Measurements from ENCODE around the gene PURB.
"Not testable (repeated sequence)": the region's sequence is repeated elsewhere in the genome, so short reads cannot be mapped to it uniquely, and the experiment has no call there.

PURB gene

DNA sequence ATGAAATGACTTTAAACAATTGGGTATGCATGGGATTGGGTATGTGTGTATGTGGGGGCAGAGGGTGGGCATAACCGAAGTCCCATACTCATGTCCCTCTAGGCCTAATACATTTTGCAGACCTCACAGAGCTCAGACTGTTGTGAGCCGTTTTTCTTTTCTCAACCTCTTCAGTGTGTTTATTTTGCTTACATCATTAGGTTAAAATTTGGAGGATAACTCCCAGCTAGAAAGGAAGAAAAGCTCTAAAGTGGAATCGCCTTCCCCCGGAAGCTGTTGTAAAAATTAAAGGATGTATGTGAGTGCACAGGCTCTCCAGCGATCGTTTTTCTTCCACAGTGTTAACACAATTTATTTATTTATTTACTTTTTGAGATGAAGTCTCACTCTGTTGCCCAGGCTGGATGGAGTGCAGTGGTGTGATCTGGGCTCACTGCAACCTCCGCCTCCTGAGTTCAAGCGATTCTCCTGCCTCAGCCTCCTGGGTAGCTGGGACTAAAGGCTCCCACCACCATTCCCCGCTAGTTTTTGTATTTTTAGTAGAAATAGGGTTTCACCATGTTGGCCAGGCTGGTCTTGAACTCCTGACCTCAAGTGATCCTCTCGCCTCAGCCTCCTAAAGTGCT is 36.0 kb downstream of the PURB start:
- TF ChIP-seq, protein P1, sequence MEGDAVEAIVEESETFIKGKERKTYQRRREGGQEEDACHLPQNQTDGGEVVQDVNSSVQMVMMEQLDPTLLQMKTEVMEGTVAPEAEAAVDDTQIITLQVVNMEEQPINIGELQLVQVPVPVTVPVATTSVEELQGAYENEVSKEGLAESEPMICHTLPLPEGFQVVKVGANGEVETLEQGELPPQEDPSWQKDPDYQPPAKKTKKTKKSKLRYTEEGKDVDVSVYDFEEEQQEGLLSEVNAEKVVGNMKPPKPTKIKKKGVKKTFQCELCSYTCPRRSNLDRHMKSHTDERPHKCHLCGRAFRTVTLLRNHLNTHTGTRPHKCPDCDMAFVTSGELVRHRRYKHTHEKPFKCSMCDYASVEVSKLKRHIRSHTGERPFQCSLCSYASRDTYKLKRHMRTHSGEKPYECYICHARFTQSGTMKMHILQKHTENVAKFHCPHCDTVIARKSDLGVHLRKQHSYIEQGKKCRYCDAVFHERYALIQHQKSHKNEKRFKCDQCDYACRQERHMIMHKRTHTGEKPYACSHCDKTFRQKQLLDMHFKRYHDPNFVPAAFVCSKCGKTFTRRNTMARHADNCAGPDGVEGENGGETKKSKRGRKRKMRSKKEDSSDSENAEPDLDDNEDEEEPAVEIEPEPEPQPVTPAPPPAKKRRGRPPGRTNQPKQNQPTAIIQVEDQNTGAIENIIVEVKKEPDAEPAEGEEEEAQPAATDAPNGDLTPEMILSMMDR (IDR thresholded peaks at IDR 0.05; ENCODE audit: extremely low read depth, missing control alignments): no peak
- DNase-seq (ENCODE audit: low spot score): no peak

DNA sequence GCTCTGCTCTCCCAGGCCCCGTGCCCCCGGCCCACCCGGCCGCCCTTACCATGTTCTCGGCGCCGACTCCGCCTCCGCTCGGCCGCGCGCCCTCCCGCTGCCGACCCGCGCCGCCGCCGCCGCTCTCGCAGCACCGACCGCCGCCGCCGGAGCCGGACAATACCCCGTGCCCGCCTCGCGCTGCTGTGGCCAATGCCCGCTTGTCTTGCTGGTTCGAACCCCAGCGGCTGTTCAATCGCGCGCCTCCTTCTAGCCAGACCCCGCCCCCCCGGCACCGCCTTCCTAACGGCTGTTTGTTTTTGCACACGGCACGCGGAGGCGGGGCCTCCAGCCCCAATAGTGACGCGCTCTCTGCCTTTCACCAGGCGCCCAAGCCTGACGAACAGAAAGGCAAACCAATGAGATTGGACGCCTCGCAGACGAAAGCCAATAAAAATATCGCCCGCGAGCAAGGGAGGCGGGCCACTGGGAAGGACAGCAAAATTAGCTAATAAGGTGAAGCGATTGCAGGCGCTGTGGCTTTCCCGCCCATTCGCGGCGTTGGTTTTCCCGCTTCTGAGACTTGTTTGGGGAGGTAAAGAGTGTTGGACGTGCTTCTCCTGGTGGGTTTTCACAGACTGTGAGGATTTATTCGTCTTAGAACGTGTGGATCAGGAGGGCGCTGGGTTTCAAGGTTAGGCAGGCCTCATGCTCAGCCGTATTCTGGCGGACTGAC is 37.3 kb downstream of the PURB start, which contains the start of gene H2AZ2:
Gene H2AZ2 (minus strand): TSS at position 168 of the 715 bp plus-strand sequence. CDS start 116 bp downstream, at position 52.
- TF ChIP-seq, protein P1 (IDR thresholded peaks at IDR 0.05; ENCODE audit: extremely low read depth, missing control alignments): no peak

GRCh38 chr7:44847509-44847919 is 37.8 kb downstream of the PURB start:
- DNase-seq (ENCODE audit: low spot score): peak; percentile 88
- TF ChIP-seq, protein P1 (IDR thresholded peaks at IDR 0.05; ENCODE audit: extremely low read depth, missing control alignments): peak; percentile 84

More for the DNA sequence above, 37.3 kb downstream of the PURB start, which contains the start of gene H2AZ2:
- DNase-seq (ENCODE audit: low spot score): peak; percentile 98

DNA sequence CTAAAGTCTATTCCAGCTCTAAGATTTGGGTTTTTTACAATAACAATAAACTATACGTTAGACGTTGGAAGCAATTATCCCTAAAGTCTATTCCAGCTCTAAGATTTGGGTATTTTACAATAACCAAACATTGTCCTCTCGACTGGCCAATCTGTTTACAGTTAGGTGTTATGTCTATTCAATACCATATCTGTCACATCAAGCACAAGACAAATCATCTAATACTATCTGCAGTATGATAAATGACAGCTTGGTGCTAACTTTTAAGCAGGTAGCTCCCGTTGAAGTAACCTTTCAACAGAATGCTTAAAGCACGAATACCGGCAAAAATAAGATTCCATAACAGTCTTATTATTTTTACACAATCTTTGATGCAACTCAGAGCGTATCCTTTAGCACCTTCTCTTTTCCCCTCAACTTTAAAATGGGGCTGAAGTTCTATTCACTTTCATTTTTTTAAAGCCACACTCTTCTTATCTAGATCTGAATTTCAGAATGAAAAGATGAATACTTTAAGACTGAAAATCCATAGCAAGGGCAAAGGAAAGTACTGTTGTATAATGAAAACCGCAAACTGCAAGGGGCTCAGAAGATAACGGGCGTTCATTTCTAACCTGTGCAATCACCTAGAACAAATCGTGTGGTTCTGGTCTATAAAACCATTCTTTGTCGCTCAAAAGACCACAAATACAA is 38.4 kb downstream of the PURB start:
- DNase-seq (ENCODE audit: low spot score): no peak
- TF ChIP-seq, protein P1 (IDR thresholded peaks at IDR 0.05; ENCODE audit: extremely low read depth, missing control alignments): no peak

- not testable (repeated sequence) for DNase-seq (ENCODE audit: low spot score)
Measured at GRCh38 chr7:44846390-44846789, 38.9 kb downstream of the PURB start.

DNA sequence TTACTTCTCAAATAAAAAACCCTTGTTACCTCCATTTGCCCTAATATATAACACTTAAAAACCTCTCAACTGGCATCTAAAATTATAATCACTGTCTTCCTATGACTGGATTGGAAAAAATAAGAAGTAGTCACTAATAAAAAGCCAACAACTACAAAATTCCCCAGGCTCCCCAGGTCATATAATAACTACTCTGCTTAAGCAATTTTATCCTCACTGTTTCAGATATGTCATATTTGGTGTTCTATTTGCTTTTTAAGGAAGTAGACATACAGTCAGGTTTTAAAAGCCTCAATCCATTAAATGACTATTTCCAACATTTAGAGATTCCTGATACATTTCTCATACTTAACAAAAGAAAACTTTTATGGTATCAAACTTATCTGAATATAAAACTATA is 39.9 kb downstream of the PURB start:
- TF ChIP-seq, protein P1 (IDR thresholded peaks at IDR 0.05; ENCODE audit: extremely low read depth, missing control alignments): no peak
- DNase-seq (ENCODE audit: low spot score): no peak

- DNase-seq (ENCODE audit: low spot score): not testable (repeated sequence)
Measured at GRCh38 chr7:44843440-44843839, 41.9 kb downstream of the PURB start.

DNA sequence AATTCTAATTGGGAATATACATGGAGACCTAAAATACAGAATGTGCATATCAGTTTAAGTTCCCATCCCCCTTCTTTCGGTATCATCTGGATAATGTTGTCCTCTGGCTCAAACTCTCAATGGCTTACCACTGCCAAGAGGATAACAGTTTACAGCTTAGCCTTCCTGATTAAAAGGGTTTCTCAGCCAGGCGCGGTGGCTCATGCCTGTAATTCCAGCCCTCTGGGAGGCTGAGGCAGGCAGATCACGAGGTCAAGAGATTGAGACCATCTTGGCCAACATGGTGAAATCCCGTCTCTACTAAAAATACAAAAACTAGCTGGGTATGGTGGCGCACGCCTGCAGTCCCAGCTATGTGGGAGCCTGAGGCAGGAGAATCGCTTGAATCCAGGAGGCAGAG is 42.7 kb downstream of the PURB start:
- DNase-seq (ENCODE audit: low spot score): not testable (repeated sequence)

Data from GM20000 (cell line).